ENCODE data around the gene USF2.

The USF2 gene

GRCh38 chr19:35302446-35302845 lies 33.7 kb downstream of the USF2 start:
- no peaks in the 10 kb centered on the region for H3K36me3 Mint-ChIP-seq (ENCODE audit: low read depth)
- H3K4me3 Mint-ChIP-seq: no peak overlapping the region
- no peaks in the 10 kb centered on the region for H3K9me3 Mint-ChIP-seq
- no peaks in the 10 kb centered on the region for H3K4me1 Mint-ChIP-seq (ENCODE audit: low read depth)
- no peak for DNase-seq (ENCODE audit: low spot score)
- H3K27me3 Mint-ChIP-seq (ENCODE audit: low read depth): no peaks in the 10 kb centered on the region
- no peak overlapping the region for H3K27ac Mint-ChIP-seq

GRCh38 chr19:35303357-35303915 lies 34.7 kb downstream of the USF2 start:
- Mint-ChIP-seq H3K9me3 (no peaks in the 10 kb centered on the region), H3K4me1 (ENCODE audit: low read depth) (no peaks in the 10 kb centered on the region), H3K27me3 (ENCODE audit: low read depth) (no peaks in the 10 kb centered on the region), H3K27ac (no peak overlapping the region), H3K4me3 (no peak overlapping the region), H3K36me3 (ENCODE audit: low read depth) (no peaks in the 10 kb centered on the region)
- DNase-seq (ENCODE audit: low spot score): no peak

DNA sequence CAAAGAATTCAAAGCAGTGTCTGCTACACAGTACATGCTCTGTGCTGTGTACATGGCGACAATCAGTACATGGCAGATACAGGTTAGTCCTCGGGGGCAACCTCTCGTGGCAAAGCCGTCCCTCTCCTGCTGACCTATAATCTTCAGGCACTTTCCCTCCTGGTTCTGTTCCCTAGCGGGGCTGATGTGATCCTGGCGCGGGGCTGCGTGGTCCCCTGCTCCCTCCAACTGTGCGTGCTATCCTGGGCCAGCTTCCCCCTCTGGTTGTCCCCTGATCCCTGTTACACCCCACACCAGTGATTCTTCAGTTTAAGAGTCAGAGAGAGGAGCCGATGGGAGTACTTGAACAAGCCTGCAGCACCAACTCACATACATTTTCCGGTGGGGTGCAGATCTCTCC lies 35.3 kb downstream of the USF2 start:
- no peaks in the 10 kb centered on the region for H3K27me3 Mint-ChIP-seq (ENCODE audit: low read depth)
- no peak overlapping the region for H3K27ac Mint-ChIP-seq
- H3K9me3 Mint-ChIP-seq: no peaks in the 10 kb centered on the region
- no peak for DNase-seq (ENCODE audit: low spot score)
- H3K36me3 Mint-ChIP-seq (ENCODE audit: low read depth): no peaks in the 10 kb centered on the region
- H3K4me3 Mint-ChIP-seq: no peak overlapping the region
- no peaks in the 10 kb centered on the region for H3K4me1 Mint-ChIP-seq (ENCODE audit: low read depth)

GRCh38 chr19:35305181-35305580 lies 36.4 kb downstream of the USF2 start:
- no peaks in the 10 kb centered on the region for H3K27me3 Mint-ChIP-seq (ENCODE audit: low read depth)
- no peaks in the 10 kb centered on the region for H3K9me3 Mint-ChIP-seq
- no peak overlapping the region for H3K27ac Mint-ChIP-seq
- no peak overlapping the region for H3K4me3 Mint-ChIP-seq
- no peaks in the 10 kb centered on the region for H3K36me3 Mint-ChIP-seq (ENCODE audit: low read depth)
- no peak for DNase-seq (ENCODE audit: low spot score)
- no peaks in the 10 kb centered on the region for H3K4me1 Mint-ChIP-seq (ENCODE audit: low read depth)

GRCh38 chr19:35306473-35307246 lies 37.9 kb downstream of the USF2 start:
- H3K27me3 Mint-ChIP-seq (ENCODE audit: low read depth): no peaks in the 10 kb centered on the region
- H3K27ac Mint-ChIP-seq: no peak overlapping the region
- no peaks in the 10 kb centered on the region for H3K36me3 Mint-ChIP-seq (ENCODE audit: low read depth)
- no peak for DNase-seq (ENCODE audit: low spot score)
- no peak overlapping the region for H3K4me3 Mint-ChIP-seq
- H3K9me3 Mint-ChIP-seq: no peaks in the 10 kb centered on the region
- H3K4me1 Mint-ChIP-seq (ENCODE audit: low read depth): peaks cover 2% of the 10 kb centered on the region

DNA sequence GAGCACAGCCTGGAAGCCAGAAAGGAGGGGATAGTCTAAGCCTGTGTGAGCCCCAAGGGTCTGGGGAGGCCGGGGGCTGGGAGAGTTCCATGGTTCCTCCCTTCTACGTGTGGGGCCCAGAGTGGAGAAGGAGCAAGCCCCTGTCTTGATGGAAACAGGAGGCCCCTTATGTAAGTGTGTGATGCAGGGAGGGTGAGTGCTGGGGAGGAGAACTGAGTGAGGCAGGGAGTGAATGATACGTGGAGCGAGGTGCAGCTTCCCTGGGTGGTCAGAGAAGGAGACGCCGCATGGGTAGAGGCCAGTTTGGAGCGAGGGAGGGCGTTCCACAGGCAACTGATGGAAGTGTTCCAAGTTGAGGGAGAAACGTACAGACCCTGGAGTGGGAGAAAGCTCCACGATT lies 39.2 kb downstream of the USF2 start:
- no peak for DNase-seq (ENCODE audit: low spot score)
- H3K27ac Mint-ChIP-seq: no peak overlapping the region
- no peaks in the 10 kb centered on the region for H3K9me3 Mint-ChIP-seq
- H3K27me3 Mint-ChIP-seq (ENCODE audit: low read depth): no peaks in the 10 kb centered on the region
- peaks cover 2% of the 10 kb centered on the region for H3K4me1 Mint-ChIP-seq (ENCODE audit: low read depth)
- no peak overlapping the region for H3K4me3 Mint-ChIP-seq
- no peaks in the 10 kb centered on the region for H3K36me3 Mint-ChIP-seq (ENCODE audit: low read depth)

- peaks cover 2% of the 10 kb centered on the region for H3K4me1 Mint-ChIP-seq (ENCODE audit: low read depth)
Measured at GRCh38 chr19:35308910-35309309, 40.1 kb downstream of the USF2 start.

DNA sequence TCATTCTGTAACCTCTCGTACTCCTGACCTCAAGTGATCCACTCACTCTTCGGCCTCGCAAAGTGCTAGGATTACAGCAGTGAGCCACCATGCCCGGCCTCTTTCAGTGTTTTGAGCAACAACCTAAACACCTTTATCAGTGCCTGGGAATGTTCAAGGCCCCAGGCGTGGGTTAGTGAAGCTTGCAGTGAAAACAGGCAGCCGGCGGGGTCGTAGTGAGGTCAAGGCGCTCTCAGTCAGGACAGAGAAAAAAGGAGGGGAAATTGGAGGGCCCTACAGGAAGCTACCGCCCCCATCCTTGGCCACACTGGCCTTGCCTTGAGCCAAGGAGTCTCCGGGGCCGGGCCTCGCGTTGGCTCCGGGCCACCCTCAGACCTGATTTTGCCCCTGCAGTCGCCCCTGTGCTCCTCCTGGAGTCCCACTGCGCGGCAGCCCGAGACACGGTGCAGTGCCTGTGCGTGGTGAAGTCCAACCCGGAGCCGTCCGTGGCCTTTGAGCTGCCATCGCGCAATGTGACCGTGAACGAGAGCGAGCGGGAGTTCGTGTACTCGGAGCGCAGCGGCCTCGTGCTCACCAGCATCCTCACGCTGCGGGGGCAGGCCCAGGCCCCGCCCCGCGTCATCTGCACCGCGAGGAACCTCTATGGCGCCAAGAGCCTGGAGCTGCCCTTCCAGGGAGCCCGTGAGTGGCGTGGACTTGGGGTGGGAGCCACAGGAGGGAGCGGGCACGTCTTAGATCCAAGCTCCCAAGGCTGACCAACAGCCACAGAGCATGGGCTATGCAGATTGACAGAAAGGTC lies 40.9 kb downstream of the USF2 start:
- no peaks in the 10 kb centered on the region for H3K9me3 Mint-ChIP-seq

More at GRCh38 chr19:35308910-35309309, 40.1 kb downstream of the USF2 start:
- Mint-ChIP-seq H3K36me3 (ENCODE audit: low read depth) (no peaks in the 10 kb centered on the region), H3K9me3 (no peaks in the 10 kb centered on the region), H3K4me3 (no peak overlapping the region), H3K27ac (no peak overlapping the region), H3K27me3 (ENCODE audit: low read depth) (no peaks in the 10 kb centered on the region)
- no peak for DNase-seq (ENCODE audit: low spot score)

GRCh38 chr19:35310331-35310730 lies 41.6 kb downstream of the USF2 start:
- no peaks in the 10 kb centered on the region for H3K9me3 Mint-ChIP-seq
- H3K4me1 Mint-ChIP-seq (ENCODE audit: low read depth): peaks cover 2% of the 10 kb centered on the region
- no peak for DNase-seq (ENCODE audit: low spot score)
- no peaks in the 10 kb centered on the region for H3K36me3 Mint-ChIP-seq (ENCODE audit: low read depth)
- H3K27me3 Mint-ChIP-seq (ENCODE audit: low read depth): no peaks in the 10 kb centered on the region
- no peak overlapping the region for H3K4me3 Mint-ChIP-seq
- no peak overlapping the region for H3K27ac Mint-ChIP-seq

More for the DNA sequence above, 40.9 kb downstream of the USF2 start:
- H3K36me3 Mint-ChIP-seq (ENCODE audit: low read depth): no peaks in the 10 kb centered on the region
- H3K27me3 Mint-ChIP-seq (ENCODE audit: low read depth): no peaks in the 10 kb centered on the region
- H3K27ac Mint-ChIP-seq: no peak overlapping the region
- DNase-seq (ENCODE audit: low spot score): no peak
- H3K4me3 Mint-ChIP-seq: no peak overlapping the region
- H3K4me1 Mint-ChIP-seq (ENCODE audit: low read depth): peaks cover 2% of the 10 kb centered on the region

DNA sequence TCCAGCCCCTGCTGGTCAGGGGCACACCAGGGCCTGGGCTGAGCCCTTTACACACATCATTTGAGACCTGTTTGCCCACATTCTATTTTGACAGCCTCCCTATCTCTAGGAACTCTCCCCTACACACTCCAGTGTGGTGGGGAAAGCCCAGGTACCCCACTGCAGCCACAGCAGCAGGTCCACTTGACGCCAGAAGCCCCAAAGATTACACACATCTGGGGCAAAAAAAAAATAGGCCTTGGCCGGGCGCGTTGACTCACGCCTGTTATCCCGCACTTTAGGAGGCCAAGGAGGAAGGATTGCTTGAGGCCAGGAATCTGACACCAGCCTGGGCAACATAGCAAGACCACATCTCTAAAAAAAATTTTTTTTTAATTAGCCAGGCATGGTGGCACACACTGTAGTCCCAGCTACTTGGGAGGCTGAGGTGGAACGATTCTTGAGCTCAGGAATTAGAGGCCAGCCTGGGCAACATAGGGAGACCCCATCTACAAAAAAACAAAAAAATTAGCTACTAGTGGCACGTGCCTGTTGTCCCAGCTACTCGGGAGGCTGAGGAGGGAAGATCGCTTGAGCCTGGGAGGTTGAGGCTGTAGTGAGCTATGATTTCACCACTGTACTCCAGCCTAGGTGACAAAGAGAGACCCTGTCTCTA lies 42.2 kb downstream of the USF2 start:
- Mint-ChIP-seq H3K4me1 (ENCODE audit: low read depth) (peaks cover 2% of the 10 kb centered on the region), H3K9me3 (no peaks in the 10 kb centered on the region), H3K27ac (no peak overlapping the region), H3K4me3 (no peak overlapping the region), H3K27me3 (ENCODE audit: low read depth) (no peaks in the 10 kb centered on the region), H3K36me3 (ENCODE audit: low read depth) (no peaks in the 10 kb centered on the region)
- no peak for DNase-seq (ENCODE audit: low spot score)

GRCh38 chr19:35311901-35312665 lies 43.3 kb downstream of the USF2 start:
- H3K36me3 Mint-ChIP-seq (ENCODE audit: low read depth): no peaks in the 10 kb centered on the region
- no peaks in the 10 kb centered on the region for H3K9me3 Mint-ChIP-seq
- no peak for DNase-seq (ENCODE audit: low spot score)
- no peak overlapping the region for H3K27ac Mint-ChIP-seq
- H3K27me3 Mint-ChIP-seq (ENCODE audit: low read depth): no peaks in the 10 kb centered on the region
- no peak overlapping the region for H3K4me3 Mint-ChIP-seq
- H3K4me1 Mint-ChIP-seq (ENCODE audit: low read depth): peaks cover 2% of the 10 kb centered on the region

GRCh38 chr19:35313587-35313986 lies 44.8 kb downstream of the USF2 start:
- no peak overlapping the region for H3K27ac Mint-ChIP-seq
- no peak overlapping the region for H3K4me3 Mint-ChIP-seq
- H3K27me3 Mint-ChIP-seq (ENCODE audit: low read depth): no peaks in the 10 kb centered on the region
- no peak for DNase-seq (ENCODE audit: low spot score)
- H3K4me1 Mint-ChIP-seq (ENCODE audit: low read depth): peaks cover 4% of the 10 kb centered on the region
- no peaks in the 10 kb centered on the region for H3K36me3 Mint-ChIP-seq (ENCODE audit: low read depth)
- H3K9me3 Mint-ChIP-seq: no peaks in the 10 kb centered on the region

- Mint-ChIP-seq H3K27me3 (ENCODE audit: low read depth) (no peaks in the 10 kb centered on the region), H3K27ac (no peak overlapping the region), H3K9me3 (no peaks in the 10 kb centered on the region), H3K4me1 (ENCODE audit: low read depth) (peaks cover 9% of the 10 kb centered on the region), H3K36me3 (ENCODE audit: low read depth) (no peaks in the 10 kb centered on the region), H3K4me3 (no peak overlapping the region)
- no peak for DNase-seq (ENCODE audit: low spot score)
Measured at GRCh38 chr19:35314031-35314430, 45.3 kb downstream of the USF2 start.
